Measurements from ENCODE around the gene ARID3A. TPM values are rescaled to one million over a fixed set of nuclear protein-coding genes. Genes with fewer than 3 reads are reported as not detected.
"Not testable (repeated sequence)": the region's sequence is repeated elsewhere in the genome, so short reads cannot be mapped to it uniquely, and the experiment has no call there.

Gene ARID3A
- total and polyA plus RNA-seq, 2 donors (not counting 3 experiments of a cell fraction or from before 2014, with no cell fraction given): 5.4 to 13.2 TPM

- no peaks in the 10 kb centered on the region for H3K4me1 ChIP-seq (ENCODE audit: control insufficient read depth, extremely low read depth, insufficient read depth, low read length)
- no peaks in the 10 kb centered on the region for H3K9me3 ChIP-seq (replicated peaks; ENCODE audit: control insufficient read depth, insufficient read depth, low read length)
- H3K79me2 ChIP-seq (ENCODE audit: control insufficient read depth, insufficient read depth, low read length): no peaks in the 10 kb centered on the region
- no peak for DNase-seq (ENCODE audit: low read depth, low spot score)
- ChIA-PET CTCF (interaction anchor here (2.4 kb wide), 1 partner anchor 14 kb away, joined by 11 read pairs; no protein-coding TSS in a partner anchor), POLR2A (interaction anchor here (0.6 kb wide), 1 partner anchor 264 kb away, joined by 3 read pairs; no protein-coding TSS in a partner anchor)
- H3K9me1 ChIP-seq (replicated peaks; ENCODE audit: control insufficient read depth, extremely low read depth, insufficient read depth, low read length): no peaks in the 10 kb centered on the region
- BruUV-seq (replicated peaks): no TSS peak
- no peak overlapping the region for H3K4me2 ChIP-seq (ENCODE audit: insufficient read depth, low read length)
- no peaks in the 10 kb centered on the region for H3K27me3 ChIP-seq (ENCODE audit: control insufficient read depth in 2 of 2, insufficient read depth in 2 of 2, low read length in 2 of 2)
- dilution Hi-C loops (cut with MboI; ENCODE audit: extremely low pct_ligation_motif_present, low sequenced_read_pairs) (no loop called here), intact Hi-C loops (cut with micrococcal nuclease) (no loop called here)
- FAIRE-seq: no peak
- TF ChIP-seq CTCF (IDR thresholded peaks at IDR 0.05; ENCODE audit: extremely low read depth in 1 of 2, insufficient read depth in 1 of 2, low read depth in 1 of 2, low read length in 2 of 2): no peak
- TF ChIP-seq POLR2A (IDR thresholded peaks at IDR 0.05; ENCODE audit: low read depth, low read length): no peak
- TF ChIP-seq FOS (IDR thresholded peaks at IDR 0.05; ENCODE audit: borderline replicate concordance, insufficient read depth, low read length): no peak
- TF ChIP-seq EZH2 (IDR thresholded peaks at IDR 0.05; ENCODE audit: borderline replicate concordance, low read depth, low read length, severe bottlenecking): no peak
- no peak for TF ChIP-seq GATA2 (IDR thresholded peaks at IDR 0.05; ENCODE audit: insufficient read depth, insufficient read length, low read depth, low read length)
- no peak for TF ChIP-seq JUN (IDR thresholded peaks at IDR 0.05; ENCODE audit: borderline replicate concordance, insufficient read depth, insufficient read length, low read depth)
- TF ChIP-seq POLR2AphosphoS5 (IDR thresholded peaks at IDR 0.05; ENCODE audit: insufficient read depth, low read depth, low read length): no peak
- TF ChIP-seq MYC (IDR thresholded peaks at IDR 0.05; ENCODE audit: low read depth, low read length): no peak
- no peak for TF ChIP-seq MAX (IDR thresholded peaks at IDR 0.05; ENCODE audit: insufficient read depth, insufficient read length)
- H3K4me3 ChIP-seq (replicated peaks in 1 of 3; ENCODE audit: insufficient read depth in 1 of 3, low read depth in 1 of 3, low read length in 3 of 3): no peak overlapping the region
- H2AFZ ChIP-seq (ENCODE audit: low read depth, low read length): no peak overlapping the region
- no peak overlapping the region for H3K27ac ChIP-seq (ENCODE audit: insufficient read depth, low read depth, low read length)
- H4K20me1 ChIP-seq (replicated peaks; ENCODE audit: control insufficient read depth, extremely low read depth, insufficient read depth, low read length): no peaks in the 10 kb centered on the region
- H3K9ac ChIP-seq (replicated peaks; ENCODE audit: extremely low read depth, insufficient read depth, low read length): no peak overlapping the region
- peaks cover 0 to 29% of the 10 kb centered on the region in 2 experiments for H3K36me3 ChIP-seq (ENCODE audit: control insufficient read depth in 2 of 2, extremely low read depth in 1 of 2, insufficient read depth in 2 of 2, low read length in 2 of 2)
These were observed 49.0 kb upstream of the ARID3A start for GRCh38 chr19:876780-877314.

- BruUV-seq (replicated peaks); H2AFZ ChIP-seq (ENCODE audit: low read depth, low read length); H3K27ac ChIP-seq (ENCODE audit: insufficient read depth, low read depth, low read length); DNase-seq (ENCODE audit: low read depth, low spot score); intact Hi-C loops (cut with micrococcal nuclease); POLR2A ChIA-PET; H4K20me1 ChIP-seq (replicated peaks; ENCODE audit: control insufficient read depth, extremely low read depth, insufficient read depth, low read length); H3K4me3 ChIP-seq (replicated peaks in 1 of 3; ENCODE audit: insufficient read depth in 1 of 3, low read depth in 1 of 3, low read length in 3 of 3); FAIRE-seq; H3K9ac ChIP-seq (replicated peaks; ENCODE audit: extremely low read depth, insufficient read depth, low read length); H3K4me2 ChIP-seq (ENCODE audit: insufficient read depth, low read length); H3K27me3 ChIP-seq (ENCODE audit: control insufficient read depth in 2 of 2, insufficient read depth in 2 of 2, low read length in 2 of 2); H3K9me1 ChIP-seq (replicated peaks; ENCODE audit: control insufficient read depth, extremely low read depth, insufficient read depth, low read length); H3K79me2 ChIP-seq (ENCODE audit: control insufficient read depth, insufficient read depth, low read length); dilution Hi-C loops (cut with MboI; ENCODE audit: extremely low pct_ligation_motif_present, low sequenced_read_pairs); H3K9me3 ChIP-seq (replicated peaks; ENCODE audit: control insufficient read depth, insufficient read depth, low read length); H3K4me1 ChIP-seq (ENCODE audit: control insufficient read depth, extremely low read depth, insufficient read depth, low read length): not testable (repeated sequence)
- CTCF ChIA-PET: interaction anchor here (0.7 to 2.4 kb wide), 5 partner anchors 15 to 107 kb away, joined by 3 to 11 read pairs (median 4); partner anchors contain the start of genes MED16 and RNU6-9
- peaks cover 0 to 33% of the 10 kb centered on the region in 2 experiments for H3K36me3 ChIP-seq (ENCODE audit: control insufficient read depth in 2 of 2, extremely low read depth in 1 of 2, insufficient read depth in 2 of 2, low read length in 2 of 2)
These were observed 47.7 kb upstream of the ARID3A start for GRCh38 chr19:877992-878660.
